DOHH2 (cell line): ENCODE measurements around the gene LYZ.

ENCODE experiments used
- EZH2phosphoT487 ChIP-seq: fragments of 200-600 bp; sonication (generic); IDR thresholded peaks from 2 replicates; pipeline ENCODE4 v1.6.1; 2017; ENCODE audit warnings: borderline replicate concordance, mild to moderate bottlenecking, antibody characterized with exemption, low read length, moderate library complexity, mixed read lengths
- TF ChIP-seq, protein P1 (sequence below): fragments of 200-600 bp; sonication (generic); IDR thresholded peaks from one replicate; pipeline ENCODE4 v1.5.1; 2014; ENCODE audit warnings: antibody characterized with exemption, mild to moderate bottlenecking, low read depth, low read length; ENCODE audit not compliant: poor library complexity, severe bottlenecking

DNA sequence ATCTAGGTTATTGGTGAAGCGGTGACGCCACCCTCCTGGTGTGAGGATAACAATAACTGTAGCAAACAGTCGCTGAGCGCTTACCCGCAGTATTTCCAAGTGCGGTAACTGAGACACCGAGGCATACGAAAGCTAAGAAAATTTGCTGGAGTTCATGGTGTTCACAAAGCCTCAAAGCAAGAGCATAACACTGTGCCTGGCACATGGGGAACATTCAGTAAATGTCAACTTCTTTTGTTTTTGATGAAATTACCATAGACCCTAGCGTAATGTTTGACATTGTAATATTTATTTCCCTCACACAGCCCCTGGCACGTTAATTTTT lies 12.1 kb downstream of the LYZ start:
- TF ChIP-seq, protein P1, sequence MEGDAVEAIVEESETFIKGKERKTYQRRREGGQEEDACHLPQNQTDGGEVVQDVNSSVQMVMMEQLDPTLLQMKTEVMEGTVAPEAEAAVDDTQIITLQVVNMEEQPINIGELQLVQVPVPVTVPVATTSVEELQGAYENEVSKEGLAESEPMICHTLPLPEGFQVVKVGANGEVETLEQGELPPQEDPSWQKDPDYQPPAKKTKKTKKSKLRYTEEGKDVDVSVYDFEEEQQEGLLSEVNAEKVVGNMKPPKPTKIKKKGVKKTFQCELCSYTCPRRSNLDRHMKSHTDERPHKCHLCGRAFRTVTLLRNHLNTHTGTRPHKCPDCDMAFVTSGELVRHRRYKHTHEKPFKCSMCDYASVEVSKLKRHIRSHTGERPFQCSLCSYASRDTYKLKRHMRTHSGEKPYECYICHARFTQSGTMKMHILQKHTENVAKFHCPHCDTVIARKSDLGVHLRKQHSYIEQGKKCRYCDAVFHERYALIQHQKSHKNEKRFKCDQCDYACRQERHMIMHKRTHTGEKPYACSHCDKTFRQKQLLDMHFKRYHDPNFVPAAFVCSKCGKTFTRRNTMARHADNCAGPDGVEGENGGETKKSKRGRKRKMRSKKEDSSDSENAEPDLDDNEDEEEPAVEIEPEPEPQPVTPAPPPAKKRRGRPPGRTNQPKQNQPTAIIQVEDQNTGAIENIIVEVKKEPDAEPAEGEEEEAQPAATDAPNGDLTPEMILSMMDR: no peak
- no peak for TF ChIP-seq EZH2phosphoT487
